Measurements from ENCODE around the gene FCGBP. TPM values are rescaled to one million over a fixed set of nuclear protein-coding genes. Genes with fewer than 3 reads are reported as not detected.

The FCGBP gene
- total and polyA plus RNA-seq, 12 donors, result 1.6 to 785 (median 79.1) TPM

DNA sequence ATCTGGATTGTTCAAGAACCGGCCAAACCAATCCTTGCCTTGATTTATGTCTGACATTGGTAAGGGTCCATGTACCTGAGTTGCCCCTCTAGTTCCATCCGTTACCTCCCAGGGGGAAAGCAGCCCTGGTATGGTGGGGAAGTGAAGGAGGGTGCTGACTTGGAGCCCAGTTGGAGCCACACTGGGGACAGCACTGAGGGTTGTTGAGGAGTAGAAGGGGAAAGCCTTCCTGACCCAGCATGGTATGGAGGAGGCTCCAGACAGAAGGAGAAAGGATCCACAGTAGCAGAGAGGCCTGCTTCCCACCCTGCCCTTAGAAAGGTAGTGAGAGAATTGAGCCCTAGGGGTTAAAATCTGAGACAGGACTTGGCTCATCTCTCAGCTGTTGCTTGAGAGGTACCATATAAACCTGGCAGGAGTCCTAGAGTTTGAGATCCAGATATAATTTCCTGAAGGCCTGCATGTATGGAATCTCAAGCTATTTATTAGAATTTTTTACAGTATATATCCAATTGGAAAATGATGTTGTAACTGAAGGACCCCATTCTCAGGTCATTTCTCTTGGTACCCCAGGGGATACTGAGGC, 16.7 kb upstream of the FCGBP start:
- Histone ChIP-seq H3K4me3 (no peak overlapping the region), H3K36me3 (replicated peaks in 1 of 2) (no peaks in the 10 kb centered on the region), H3K27ac (no peak overlapping the region), H3K4me1 (replicated peaks in 1 of 2) (peaks cover 0 to 7% of the 10 kb centered on the region in 2 donors), H3K27me3 (no peaks in the 10 kb centered on the region), H3K9me3 (replicated peaks in 1 of 3) (no peaks in the 10 kb centered on the region)
- intact Hi-C loops (cut with DNase I), result no loop called here
- TF ChIP-seq POLR2A (IDR thresholded peaks at IDR 0.05) (no peak), CTCF (IDR thresholded peaks at IDR 0.05) (no peak)
- WGBS, 4 donors, result 81 to 88% (median 86%) methylated on average over 2 of the region's 2 CpGs
- DNase-seq, result no peak

GRCh38 chr19:39949026-39949747, 14.8 kb upstream of the FCGBP start:
- H3K36me3 ChIP-seq (replicated peaks in 1 of 2), result no peaks in the 10 kb centered on the region
- intact Hi-C loops (cut with DNase I), result no loop called here
- no peak overlapping the region for H3K27ac ChIP-seq
- no peak overlapping the region for H3K4me3 ChIP-seq
- no peaks in the 10 kb centered on the region for H3K27me3 ChIP-seq
- no peaks in the 10 kb centered on the region for H3K9me3 ChIP-seq (replicated peaks in 1 of 3)
- peaks cover 0 to 7% of the 10 kb centered on the region in 2 donors for H3K4me1 ChIP-seq (replicated peaks in 1 of 2)
- TF ChIP-seq POLR2A (IDR thresholded peaks at IDR 0.05) (no peak), CTCF (IDR thresholded peaks at IDR 0.05) (no peak)
- 80 to 95% (median 91%) methylated on average over 2 of the region's 2 CpGs for WGBS, 4 donors
- peak in 1 of 7 donors; percentile 3 for DNase-seq

DNA sequence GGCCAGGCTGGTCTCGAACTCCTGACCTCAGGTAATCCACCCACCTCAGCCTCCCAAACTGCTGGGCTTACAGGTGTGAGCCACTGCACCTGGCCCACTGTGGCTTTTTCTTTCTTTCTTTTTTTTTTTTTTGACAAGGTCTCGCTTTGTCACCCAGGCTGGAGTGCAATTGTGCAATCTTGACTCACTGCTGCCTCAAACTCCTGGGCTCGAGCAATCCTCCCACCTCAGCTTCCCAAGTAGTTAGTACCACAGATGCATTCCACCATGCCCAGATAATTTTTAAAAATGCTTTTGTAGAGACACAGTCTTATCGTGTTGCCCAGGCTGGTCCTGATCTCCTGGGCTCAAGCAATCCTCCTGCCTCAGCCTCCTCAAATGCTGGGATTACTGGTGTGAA, 12.1 kb upstream of the FCGBP start:
- intact Hi-C loops (cut with DNase I), result no loop called here
- H3K36me3 ChIP-seq (replicated peaks in 1 of 2), result no peaks in the 10 kb centered on the region
- H3K4me1 ChIP-seq (replicated peaks in 1 of 2), result peaks cover 0 to 2% of the 10 kb centered on the region in 2 donors
- no peak overlapping the region for H3K4me3 ChIP-seq
- DNase-seq, result no peak
- TF ChIP-seq POLR2A (IDR thresholded peaks at IDR 0.05) (no peak), CTCF (IDR thresholded peaks at IDR 0.05) (no peak)
- H3K27ac ChIP-seq, result no peak overlapping the region
- H3K27me3 ChIP-seq, result no peaks in the 10 kb centered on the region
- no peaks in the 10 kb centered on the region for H3K9me3 ChIP-seq (replicated peaks in 1 of 3)
- 60 to 79% (median 65%) methylated on average over 4 of the region's 4 CpGs for WGBS, 4 donors

DNA sequence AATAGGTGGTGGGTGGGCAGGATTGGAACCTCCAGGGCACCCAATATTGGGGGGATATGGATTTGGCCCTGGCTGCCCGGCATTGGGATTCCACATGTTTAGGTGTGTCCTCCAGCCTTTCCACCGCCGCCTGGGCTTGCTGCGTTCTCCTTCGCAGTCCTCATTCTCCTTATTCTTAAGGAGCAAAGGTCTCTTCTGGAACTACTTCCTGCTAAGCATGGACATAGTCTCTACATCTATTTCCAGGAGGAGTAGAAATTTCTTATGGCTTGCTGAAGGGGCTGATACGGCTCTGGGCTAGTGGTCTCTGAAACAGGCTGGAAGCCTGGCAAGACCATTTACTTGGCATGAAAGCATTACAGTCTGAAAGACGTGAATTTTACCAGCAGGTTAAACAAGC, 9.2 kb upstream of the FCGBP start:
- Histone ChIP-seq H3K36me3 (replicated peaks in 1 of 2) (no peaks in the 10 kb centered on the region), H3K4me3 (no peak overlapping the region), H3K27me3 (no peaks in the 10 kb centered on the region), H3K9me3 (replicated peaks in 1 of 3) (peaks cover 0 to 8% (median 0%) of the 10 kb centered on the region in 3 donors), H3K4me1 (replicated peaks in 1 of 2) (no peaks in the 10 kb centered on the region), H3K27ac (no peak overlapping the region)
- WGBS, 4 donors, result 86 to 90% (median 87%) methylated on average over 7 of the region's 7 CpGs
- intact Hi-C loops (cut with DNase I), result no loop called here
- no peak for DNase-seq
- TF ChIP-seq CTCF (IDR thresholded peaks at IDR 0.05) (no peak), POLR2A (IDR thresholded peaks at IDR 0.05) (no peak)
